ENCODE measurements around the gene CDC42EP5.
A peak's percentile ranks its signal among the peaks of the same experiment; 100 is the strongest.

CDC42EP5 gene

DNA sequence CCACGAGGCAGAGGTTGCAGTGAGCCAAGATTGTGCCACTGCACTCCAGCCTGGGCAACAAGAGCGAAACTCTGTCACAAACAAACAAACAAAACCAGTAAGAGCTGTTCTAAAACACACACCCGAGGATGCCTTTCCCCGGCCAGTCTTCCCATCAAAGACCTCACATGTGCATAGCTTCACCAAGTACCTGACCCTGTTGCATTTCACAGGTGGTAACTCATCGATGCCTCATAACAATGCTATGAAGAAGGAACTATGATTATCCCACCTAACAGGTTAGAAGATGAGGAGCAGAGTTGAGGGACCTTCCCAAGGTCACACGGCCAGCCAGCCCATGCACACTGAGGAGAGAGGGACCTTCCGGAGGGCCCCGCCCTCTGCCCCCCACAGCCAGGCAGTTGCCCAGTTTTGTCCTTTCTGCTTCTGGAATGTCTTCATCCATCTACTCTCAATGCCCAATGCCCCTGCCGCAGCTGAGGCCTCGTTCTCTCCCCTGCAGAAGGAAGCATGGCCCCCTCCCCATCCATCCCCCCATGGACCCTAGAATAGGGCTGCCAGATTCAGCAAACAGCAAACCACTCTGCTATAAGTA, 40.9 kb downstream of the CDC42EP5 start:
- TF ChIP-seq POLR2AphosphoS5 (IDR thresholded peaks at IDR 0.05; ENCODE audit: low read depth, low read length) (no peak), SIN3A (IDR thresholded peaks at IDR 0.05; ENCODE audit: borderline replicate concordance, insufficient read depth, low read length) (no peak)
- TF ChIP-seq, protein P1, sequence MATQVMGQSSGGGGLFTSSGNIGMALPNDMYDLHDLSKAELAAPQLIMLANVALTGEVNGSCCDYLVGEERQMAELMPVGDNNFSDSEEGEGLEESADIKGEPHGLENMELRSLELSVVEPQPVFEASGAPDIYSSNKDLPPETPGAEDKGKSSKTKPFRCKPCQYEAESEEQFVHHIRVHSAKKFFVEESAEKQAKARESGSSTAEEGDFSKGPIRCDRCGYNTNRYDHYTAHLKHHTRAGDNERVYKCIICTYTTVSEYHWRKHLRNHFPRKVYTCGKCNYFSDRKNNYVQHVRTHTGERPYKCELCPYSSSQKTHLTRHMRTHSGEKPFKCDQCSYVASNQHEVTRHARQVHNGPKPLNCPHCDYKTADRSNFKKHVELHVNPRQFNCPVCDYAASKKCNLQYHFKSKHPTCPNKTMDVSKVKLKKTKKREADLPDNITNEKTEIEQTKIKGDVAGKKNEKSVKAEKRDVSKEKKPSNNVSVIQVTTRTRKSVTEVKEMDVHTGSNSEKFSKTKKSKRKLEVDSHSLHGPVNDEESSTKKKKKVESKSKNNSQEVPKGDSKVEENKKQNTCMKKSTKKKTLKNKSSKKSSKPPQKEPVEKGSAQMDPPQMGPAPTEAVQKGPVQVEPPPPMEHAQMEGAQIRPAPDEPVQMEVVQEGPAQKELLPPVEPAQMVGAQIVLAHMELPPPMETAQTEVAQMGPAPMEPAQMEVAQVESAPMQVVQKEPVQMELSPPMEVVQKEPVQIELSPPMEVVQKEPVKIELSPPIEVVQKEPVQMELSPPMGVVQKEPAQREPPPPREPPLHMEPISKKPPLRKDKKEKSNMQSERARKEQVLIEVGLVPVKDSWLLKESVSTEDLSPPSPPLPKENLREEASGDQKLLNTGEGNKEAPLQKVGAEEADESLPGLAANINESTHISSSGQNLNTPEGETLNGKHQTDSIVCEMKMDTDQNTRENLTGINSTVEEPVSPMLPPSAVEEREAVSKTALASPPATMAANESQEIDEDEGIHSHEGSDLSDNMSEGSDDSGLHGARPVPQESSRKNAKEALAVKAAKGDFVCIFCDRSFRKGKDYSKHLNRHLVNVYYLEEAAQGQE (IDR thresholded peaks at IDR 0.05; ENCODE audit: insufficient read depth in 1 of 2, low read depth in 2 of 2, low read length in 2 of 2), result no peak

DNA sequence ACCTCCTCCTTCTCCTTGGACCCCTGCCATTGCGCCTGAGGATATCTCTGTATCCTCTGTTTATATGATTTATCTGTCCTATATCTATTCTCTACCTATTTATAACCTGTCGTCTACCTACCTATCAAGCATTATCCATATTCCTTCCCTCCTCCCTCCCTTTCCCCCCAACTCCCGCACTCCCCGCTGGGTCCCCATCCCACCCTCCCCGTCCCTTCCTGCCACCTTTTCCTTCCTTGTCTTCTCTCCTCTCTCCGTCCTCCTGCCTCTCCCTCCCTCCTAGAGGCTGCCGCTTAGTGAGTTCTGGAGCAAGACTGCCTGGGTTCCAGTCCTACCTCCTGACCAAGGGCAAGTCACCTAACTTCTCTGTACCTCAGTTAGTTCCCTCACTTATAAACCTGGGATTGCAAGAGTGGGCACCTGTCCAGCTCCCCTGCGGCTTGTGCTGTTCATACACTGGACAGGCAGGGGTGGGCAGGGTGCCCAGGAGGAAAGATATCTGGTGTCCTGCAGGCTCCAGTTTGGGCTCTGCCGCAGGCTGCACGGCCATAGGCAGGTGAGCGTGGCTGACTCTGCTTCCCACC, 41.7 kb downstream of the CDC42EP5 start:
- TF ChIP-seq, protein P1 (IDR thresholded peaks at IDR 0.05; ENCODE audit: insufficient read depth in 1 of 2, low read depth in 2 of 2, low read length in 2 of 2), result no peak
- TF ChIP-seq TAF1 (IDR thresholded peaks at IDR 0.05; ENCODE audit: borderline replicate concordance, insufficient read depth, low read length), result no peak
- no peak for TF ChIP-seq SIN3A (IDR thresholded peaks at IDR 0.05; ENCODE audit: borderline replicate concordance, insufficient read depth, low read length)
- no peak for TF ChIP-seq POLR2AphosphoS5 (IDR thresholded peaks at IDR 0.05; ENCODE audit: low read depth, low read length)
- no peak for TF ChIP-seq FOXP2 (optimal IDR thresholded peaks at IDR 0.05; ENCODE audit: borderline replicate concordance, extremely low read depth, extremely low read length, insufficient read depth)

DNA sequence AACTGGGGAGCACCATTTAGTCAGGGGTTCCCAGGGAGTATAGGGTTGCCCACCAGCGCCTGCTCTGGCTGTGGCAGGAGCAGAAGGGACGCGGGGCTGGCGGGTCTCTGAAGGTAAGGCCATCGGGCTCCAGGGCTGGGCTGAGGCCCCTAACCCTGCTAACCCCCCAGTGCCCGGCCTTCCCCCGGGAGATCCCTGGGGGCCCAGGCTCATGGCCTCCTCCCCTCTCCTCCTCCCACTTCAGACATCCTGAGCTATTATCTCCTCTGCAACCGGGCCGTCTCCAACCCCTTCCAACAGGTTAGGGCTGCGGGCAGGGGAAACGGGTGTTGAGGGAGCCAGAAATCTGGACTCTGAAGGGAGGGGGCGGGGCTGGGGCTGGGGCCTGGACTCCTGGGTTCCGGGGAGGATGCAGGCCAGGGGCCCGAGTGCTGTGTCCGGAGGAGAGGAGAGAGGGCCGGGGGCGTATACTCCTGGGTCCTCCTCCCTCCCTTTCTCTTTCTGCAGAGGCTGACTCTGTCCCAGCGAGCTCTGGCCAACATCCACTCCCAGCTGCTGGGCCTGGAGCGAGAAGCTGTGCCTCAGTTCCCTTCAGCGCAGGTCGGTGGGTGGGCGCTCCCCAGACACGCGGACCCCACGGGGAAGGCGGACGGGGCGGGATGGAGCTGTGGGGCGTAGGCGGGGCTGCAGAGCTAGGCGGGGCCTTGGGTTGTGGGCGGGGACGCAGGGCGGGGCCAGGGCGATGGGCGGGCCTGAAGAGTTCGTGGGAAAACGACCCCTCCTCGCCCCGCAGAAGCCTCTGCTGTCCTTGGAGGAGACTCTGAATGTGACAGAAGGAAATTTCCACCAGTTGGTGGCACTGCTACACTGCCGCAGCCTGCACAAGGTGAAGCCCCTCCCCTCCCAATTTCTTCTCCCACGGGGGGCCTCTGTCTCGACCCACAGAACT, 42.5 kb downstream of the CDC42EP5 start:
- TF ChIP-seq FOXP2 (optimal IDR thresholded peaks at IDR 0.05; ENCODE audit: borderline replicate concordance, extremely low read depth, extremely low read length, insufficient read depth), result no peak
- no peak for TF ChIP-seq SIN3A (IDR thresholded peaks at IDR 0.05; ENCODE audit: borderline replicate concordance, insufficient read depth, low read length)
- TF ChIP-seq POLR2AphosphoS5 (IDR thresholded peaks at IDR 0.05; ENCODE audit: low read depth, low read length), result peak; percentile 37; the same call in 1 of the 2 replicates
- TF ChIP-seq, protein P1 (IDR thresholded peaks at IDR 0.05; ENCODE audit: insufficient read depth in 1 of 2, low read depth in 2 of 2, low read length in 2 of 2), result no peak
- no peak for TF ChIP-seq TAF1 (IDR thresholded peaks at IDR 0.05; ENCODE audit: borderline replicate concordance, insufficient read depth, low read length)

DNA sequence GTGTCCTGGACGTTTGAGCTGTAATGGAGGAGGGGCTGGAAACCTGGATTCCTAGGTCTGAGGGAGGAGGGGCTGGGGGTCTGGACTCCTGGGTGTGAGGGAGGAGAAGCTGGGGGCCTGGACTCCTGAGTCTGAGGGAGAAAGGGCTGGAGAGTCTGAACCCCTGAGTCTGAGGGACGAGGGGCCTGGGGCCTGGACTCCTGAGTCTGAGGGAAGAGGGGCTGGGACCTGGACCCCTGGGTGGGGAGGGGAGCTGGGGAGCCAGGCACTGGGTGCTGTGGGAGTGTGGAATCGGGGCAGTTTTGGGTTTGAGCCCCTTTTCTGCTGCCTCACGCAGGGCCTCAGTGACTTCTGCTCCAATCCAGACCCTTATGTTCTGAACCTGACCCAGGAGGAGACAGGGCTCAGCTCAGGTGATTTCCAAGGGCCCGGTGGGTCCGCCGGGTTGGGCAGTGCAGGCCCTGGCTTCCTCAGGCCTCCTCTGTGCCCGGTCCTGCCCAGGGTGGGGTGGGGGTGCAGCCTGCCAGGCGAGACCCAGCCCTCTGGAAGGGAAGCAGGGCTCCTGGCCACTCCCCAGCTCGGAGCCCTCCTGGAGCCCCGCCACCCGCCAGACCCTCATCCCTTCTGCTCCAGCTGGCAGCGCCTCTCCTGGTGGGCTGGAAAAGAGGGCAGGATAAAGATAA, 43.4 kb downstream of the CDC42EP5 start:
- TF ChIP-seq POLR2AphosphoS5 (IDR thresholded peaks at IDR 0.05; ENCODE audit: low read depth, low read length), result no peak
- no peak for TF ChIP-seq FOXP2 (optimal IDR thresholded peaks at IDR 0.05; ENCODE audit: borderline replicate concordance, extremely low read depth, extremely low read length, insufficient read depth)
- TF ChIP-seq, protein P1 (IDR thresholded peaks at IDR 0.05; ENCODE audit: insufficient read depth in 1 of 2, low read depth in 2 of 2, low read length in 2 of 2), result no peak
- TF ChIP-seq TAF1 (IDR thresholded peaks at IDR 0.05; ENCODE audit: borderline replicate concordance, insufficient read depth, low read length), result no peak
- no peak for TF ChIP-seq SIN3A (IDR thresholded peaks at IDR 0.05; ENCODE audit: borderline replicate concordance, insufficient read depth, low read length)
